Mesothelial cell of epicardium (in vitro differentiated cells): ENCODE measurements around the gene PAF1. TPM values are rescaled to one million over a fixed set of nuclear protein-coding genes. Genes with fewer than 3 reads are reported as not detected.
"Not testable (repeated sequence)": the region's sequence is repeated elsewhere in the genome, so short reads cannot be mapped to it uniquely, and the experiment has no call there.

Experiments used
- DNase-seq, 2 experiments: peaks; one replicate each; pipeline ENCODE4 v3.0.0; 2021; ENCODE audit warnings: low spot score in 2 of 2; ENCODE audit not compliant: unreplicated experiment in 2 of 2
- H3K27ac Mint-ChIP-seq: 2 replicates; pipeline ENCODE4 v1.8.0; 2021; ENCODE audit warnings: mixed read lengths
- H3K27me3 Mint-ChIP-seq: 2 replicates; pipeline ENCODE4 v1.8.0; 2021; ENCODE audit warnings: low read depth, mixed read lengths
- H3K36me3 Mint-ChIP-seq: 2 replicates; pipeline ENCODE4 v1.8.0; 2021; ENCODE audit warnings: mixed read lengths
- H3K4me1 Mint-ChIP-seq: 2 replicates; pipeline ENCODE4 v1.8.0; 2021; ENCODE audit warnings: mixed read lengths
- H3K4me3 Mint-ChIP-seq: 2 replicates; pipeline ENCODE4 v1.8.0; 2021; ENCODE audit warnings: mild to moderate bottlenecking, moderate library complexity, mixed read lengths
- H3K9me3 Mint-ChIP-seq: 2 replicates; pipeline ENCODE4 v1.8.0; 2021; ENCODE audit warnings: mixed read lengths
- CTCF ChIP-seq: fragments of 200-600 bp; sonication (generic); IDR thresholded peaks from one replicate; pipeline ENCODE4 v1.5.0; 2021; ENCODE audit warnings: antibody characterized with exemption; ENCODE audit not compliant: unreplicated experiment
- total RNA-seq: library from RNA; stranded (reverse); gene quantifications from 3 replicates; pipeline ENCODE4 v1.2.1, GENCODE V29; 2021

The PAF1 gene
- total RNA-seq, 1 donor from 2014 or later = 41.4 TPM

GRCh38 chr19:39380521-39381502, 10.1 kb downstream of the PAF1 start:
- Mint-ChIP-seq H3K4me1 (no peaks in the 10 kb centered on the region), H3K9me3 (no peaks in the 10 kb centered on the region), H3K27ac (no peak overlapping the region), H3K27me3 (no peaks in the 10 kb centered on the region), H3K4me3 (no peak overlapping the region), H3K36me3 (peaks cover 38% of the 10 kb centered on the region)
- DNase-seq = no peak
- no peak for TF ChIP-seq CTCF

- no peaks in the 10 kb centered on the region for H3K4me1 Mint-ChIP-seq
- H3K9me3 Mint-ChIP-seq = no peaks in the 10 kb centered on the region
- no peak overlapping the region for H3K4me3 Mint-ChIP-seq
- peaks cover 36% of the 10 kb centered on the region for H3K36me3 Mint-ChIP-seq
- no peak for TF ChIP-seq CTCF
- no peak for DNase-seq
- H3K27ac Mint-ChIP-seq = no peak overlapping the region
- H3K27me3 Mint-ChIP-seq = no peaks in the 10 kb centered on the region
Observed at GRCh38 chr19:39379865-39380396, 11.0 kb downstream of the PAF1 start.

GRCh38 chr19:39379366-39379765, 11.5 kb downstream of the PAF1 start:
- not testable (repeated sequence) for H3K27me3 Mint-ChIP-seq, H3K27ac Mint-ChIP-seq, DNase-seq, H3K9me3 Mint-ChIP-seq, H3K4me1 Mint-ChIP-seq, H3K4me3 Mint-ChIP-seq
- H3K36me3 Mint-ChIP-seq = peaks cover 37% of the 10 kb centered on the region

GRCh38 chr19:39377373-39378362, 13.2 kb downstream of the PAF1 start:
- Mint-ChIP-seq H3K4me1 (no peaks in the 10 kb centered on the region), H3K36me3 (peaks cover 35% of the 10 kb centered on the region)

GRCh38 chr19:39375929-39376328, 15.0 kb downstream of the PAF1 start:
- Mint-ChIP-seq H3K27me3 (no peaks in the 10 kb centered on the region), H3K27ac (no peak overlapping the region), H3K9me3 (no peaks in the 10 kb centered on the region), H3K4me3 (no peak overlapping the region), H3K4me1 (no peaks in the 10 kb centered on the region), H3K36me3 (peaks cover 32% of the 10 kb centered on the region)
- no peak for DNase-seq
- TF ChIP-seq CTCF = no peak

More at GRCh38 chr19:39377373-39378362, 13.2 kb downstream of the PAF1 start:
- H3K27me3 Mint-ChIP-seq = no peaks in the 10 kb centered on the region
- no peak overlapping the region for H3K4me3 Mint-ChIP-seq
- no peak for TF ChIP-seq CTCF
- no peak for DNase-seq
- H3K27ac Mint-ChIP-seq = no peak overlapping the region
- H3K9me3 Mint-ChIP-seq = no peaks in the 10 kb centered on the region
